SJCRH30 (cell line): ENCODE data around the gene NDUFC2. TPM values are rescaled to one million over a fixed set of nuclear protein-coding genes. Genes with fewer than 3 reads are reported as not detected.
A peak's percentile ranks its signal among the peaks of the same experiment; 100 is the strongest.
"Not testable (repeated sequence)": the region's sequence is repeated elsewhere in the genome, so short reads cannot be mapped to it uniquely, and the experiment has no call there.

Experiments
- DNase-seq, 2 experiments: peaks; one replicate each; pipeline ENCODE4 v3.0.0-alpha.2; 2015 to 2020
- H3K27ac ChIP-seq: fragments of 250-450 bp; sonication (Bioruptor Pico); 2 replicates; pipeline ENCODE4 v1.5.1; 2020; ENCODE audit warnings: mild to moderate bottlenecking, moderate library complexity
- H3K27me3 ChIP-seq: fragments of 250-450 bp; sonication (Bioruptor Pico); 2 replicates; pipeline ENCODE4 v1.5.1; 2020; ENCODE audit warnings: mild to moderate bottlenecking, moderate library complexity
- H3K36me3 ChIP-seq: fragments of 250-450 bp; sonication (Bioruptor Pico); 2 replicates; pipeline ENCODE4 v1.5.1; 2020; ENCODE audit warnings: mild to moderate bottlenecking, moderate library complexity
- H3K4me1 ChIP-seq: fragments of 250-450 bp; sonication (Bioruptor Pico); 2 replicates; pipeline ENCODE4 v1.5.1; 2020; ENCODE audit warnings: mild to moderate bottlenecking, moderate library complexity
- H3K4me3 ChIP-seq: fragments of 250-450 bp; sonication (Bioruptor Pico); 2 replicates; pipeline ENCODE4 v1.5.1; 2020; ENCODE audit warnings: mild to moderate bottlenecking, moderate library complexity
- H3K9me3 ChIP-seq: fragments of 250-450 bp; sonication (Bioruptor Pico); replicated peaks from 2 replicates; pipeline ENCODE4 v1.5.1; 2020; ENCODE audit warnings: mild to moderate bottlenecking, moderate library complexity
- total RNA-seq: library from RNA; depleted of rRNA; stranded (reverse); fragments of >200 nt; shearing (Covaris generic); gene quantifications from 2 replicates; pipeline ENCODE4 v1.2.3, GENCODE V29; 2014

The NDUFC2 gene
- total RNA-seq, 1 experiment from 2014 or later: 135 TPM

GRCh38 chr11:78034623-78035022 is 45.0 kb downstream of the NDUFC2 start:
- H3K27ac ChIP-seq: no peak overlapping the region
- H3K4me3 ChIP-seq: no peak overlapping the region
- DNase-seq: no peak
- peaks cover 42% of the 10 kb centered on the region for H3K4me1 ChIP-seq
- H3K9me3 ChIP-seq: no peaks in the 10 kb centered on the region
- no peaks in the 10 kb centered on the region for H3K36me3 ChIP-seq
- H3K27me3 ChIP-seq: no peaks in the 10 kb centered on the region

- Histone ChIP-seq H3K27ac (no peak overlapping the region), H3K4me3 (no peak overlapping the region), H3K4me1 (peaks cover 28% of the 10 kb centered on the region), H3K27me3 (no peaks in the 10 kb centered on the region), H3K36me3 (no peaks in the 10 kb centered on the region), H3K9me3 (no peaks in the 10 kb centered on the region)
- no peak for DNase-seq
Observed at GRCh38 chr11:78033040-78033439, 46.6 kb downstream of the NDUFC2 start.

GRCh38 chr11:78032090-78032489 is 47.6 kb downstream of the NDUFC2 start:
- H3K9me3 ChIP-seq: no peaks in the 10 kb centered on the region
- H3K27me3 ChIP-seq: no peaks in the 10 kb centered on the region
- H3K27ac ChIP-seq: peak overlapping the region; percentile 11; the same call in 1 of the 2 replicates
- peaks cover 23% of the 10 kb centered on the region for H3K4me1 ChIP-seq
- DNase-seq: peak; percentile 58 to 71
- no peak overlapping the region for H3K4me3 ChIP-seq
- H3K36me3 ChIP-seq: no peaks in the 10 kb centered on the region

GRCh38 chr11:78031629-78032028 is 48.0 kb downstream of the NDUFC2 start:
- peak overlapping the region; percentile 11; the same call in 1 of the 2 replicates for H3K27ac ChIP-seq
- peak; percentile 45 to 72 for DNase-seq

GRCh38 chr11:78030429-78031325 is 49.0 kb downstream of the NDUFC2 start:
- Histone ChIP-seq H3K27ac (peak overlapping the region; percentile 43), H3K4me1 (peaks cover 22% of the 10 kb centered on the region), H3K36me3 (no peaks in the 10 kb centered on the region), H3K4me3 (no peak overlapping the region), H3K27me3 (no peaks in the 10 kb centered on the region), H3K9me3 (no peaks in the 10 kb centered on the region)
- DNase-seq: peak; percentile 94 to 97

More at GRCh38 chr11:78031629-78032028, 48.0 kb downstream of the NDUFC2 start:
- no peaks in the 10 kb centered on the region for H3K27me3 ChIP-seq
- peaks cover 22% of the 10 kb centered on the region for H3K4me1 ChIP-seq
- H3K9me3 ChIP-seq: no peaks in the 10 kb centered on the region
- H3K36me3 ChIP-seq: no peaks in the 10 kb centered on the region
- H3K4me3 ChIP-seq: no peak overlapping the region

- H3K36me3 ChIP-seq, DNase-seq, H3K9me3 ChIP-seq, H3K27ac ChIP-seq, H3K4me3 ChIP-seq, H3K27me3 ChIP-seq: not testable (repeated sequence)
- H3K4me1 ChIP-seq: peaks cover 22% of the 10 kb centered on the region
Observed at GRCh38 chr11:78028423-78028822, 51.2 kb downstream of the NDUFC2 start.

- H3K4me3 ChIP-seq: no peak overlapping the region
- peaks cover 22% of the 10 kb centered on the region for H3K4me1 ChIP-seq
- H3K9me3 ChIP-seq: no peaks in the 10 kb centered on the region
- H3K27ac ChIP-seq: no peak overlapping the region
- H3K36me3 ChIP-seq: no peaks in the 10 kb centered on the region
- no peak for DNase-seq
- no peaks in the 10 kb centered on the region for H3K27me3 ChIP-seq
Observed at GRCh38 chr11:78027759-78028158, 51.9 kb downstream of the NDUFC2 start.

GRCh38 chr11:78025378-78025777 is 54.3 kb downstream of the NDUFC2 start:
- no peak overlapping the region for H3K27ac ChIP-seq
- peaks cover 5% of the 10 kb centered on the region for H3K4me1 ChIP-seq
- no peaks in the 10 kb centered on the region for H3K27me3 ChIP-seq
- H3K36me3 ChIP-seq: no peaks in the 10 kb centered on the region
- H3K9me3 ChIP-seq: no peaks in the 10 kb centered on the region
- H3K4me3 ChIP-seq: no peak overlapping the region
- no peak for DNase-seq

GRCh38 chr11:78023426-78023825 is 56.2 kb downstream of the NDUFC2 start:
- no peak for DNase-seq

GRCh38 chr11:78022397-78023396 is 57.0 kb downstream of the NDUFC2 start, which contains the start of gene KCTD14:
TSS of gene KCTD14 (minus strand) at chr11:78023276. CDS start at chr11:78023249, 27 bp downstream.
- Histone ChIP-seq H3K27ac (no peak within 1 kb of the TSS), H3K27me3 (no peaks in the 10 kb centered on the region), H3K4me1 (peaks cover 5% of the 10 kb centered on the region; the same call in 1 of the 2 replicates), H3K36me3 (no peaks in the 10 kb centered on the region), H3K9me3 (no peaks in the 10 kb centered on the region), H3K4me3 (no peak within 1 kb of the TSS)
- no peak for DNase-seq

More at GRCh38 chr11:78023426-78023825, 56.2 kb downstream of the NDUFC2 start:
- H3K36me3 ChIP-seq: no peaks in the 10 kb centered on the region
- no peak overlapping the region for H3K27ac ChIP-seq
- no peak overlapping the region for H3K4me3 ChIP-seq
- H3K4me1 ChIP-seq: peaks cover 5% of the 10 kb centered on the region; the same call in 1 of the 2 replicates
- H3K9me3 ChIP-seq: no peaks in the 10 kb centered on the region
- no peaks in the 10 kb centered on the region for H3K27me3 ChIP-seq

GRCh38 chr11:78021611-78022010 is 58.1 kb downstream of the NDUFC2 start:
- Histone ChIP-seq H3K27me3 (no peaks in the 10 kb centered on the region), H3K9me3 (no peaks in the 10 kb centered on the region), H3K36me3 (no peaks in the 10 kb centered on the region), H3K27ac (no peak overlapping the region), H3K4me3 (no peak overlapping the region), H3K4me1 (peaks cover 5% of the 10 kb centered on the region; the same call in 1 of the 2 replicates)
- DNase-seq: no peak

- H3K27ac ChIP-seq: no peak overlapping the region
- H3K4me3 ChIP-seq: no peak overlapping the region
- DNase-seq: no peak
- no peaks in the 10 kb centered on the region for H3K36me3 ChIP-seq
- no peaks in the 10 kb centered on the region for H3K9me3 ChIP-seq
- no peaks in the 10 kb centered on the region for H3K27me3 ChIP-seq
- peaks cover 5% of the 10 kb centered on the region; the same call in 1 of the 2 replicates for H3K4me1 ChIP-seq
Observed at GRCh38 chr11:78020246-78020645, 59.4 kb downstream of the NDUFC2 start.

GRCh38 chr11:78019808-78020207 is 59.9 kb downstream of the NDUFC2 start:
- no peaks in the 10 kb centered on the region for H3K27me3 ChIP-seq
- no peaks in the 10 kb centered on the region for H3K36me3 ChIP-seq
- no peak for DNase-seq
- no peak overlapping the region for H3K4me3 ChIP-seq
- H3K4me1 ChIP-seq: peaks cover 5% of the 10 kb centered on the region; the same call in 1 of the 2 replicates
- no peak overlapping the region for H3K27ac ChIP-seq
- no peaks in the 10 kb centered on the region for H3K9me3 ChIP-seq
